SIG-M5 treated with dmso at 0.1 percent for 504 hours (cell line): Measurements from ENCODE around the gene CTAGE1.
"Not testable (repeated sequence)": the region's sequence is repeated elsewhere in the genome, so short reads cannot be mapped to it uniquely, and the experiment has no call there.

Experiments used
- DNase-seq: peaks from one replicate; lab custom pipeline; 2025; ENCODE audit not compliant: unreplicated experiment; lab: John Stamatoyannopoulos, UW

Gene CTAGE1

GRCh38 chr18:22417496-22418188 is at the start of gene CTAGE1:
Gene CTAGE1 (minus strand): TSS chr18:22417915. CDS start chr18:22417811, 104 bp downstream.
- DNase-seq, result no peak

GRCh38 chr18:22466608-22467395 is 49.1 kb upstream of the CTAGE1 start:
- DNase-seq, result peak; percentile 60

GRCh38 chr18:22465859-22466457 is 48.2 kb upstream of the CTAGE1 start:
- DNase-seq, result peak; percentile 62

GRCh38 chr18:22463076-22463475 is 45.4 kb upstream of the CTAGE1 start:
- DNase-seq, result no peak

GRCh38 chr18:22459491-22459890 is 41.8 kb upstream of the CTAGE1 start:
- peak; percentile 17 for DNase-seq

GRCh38 chr18:22457524-22457923 is 39.8 kb upstream of the CTAGE1 start:
- no peak for DNase-seq

- no peak for DNase-seq
Measured at GRCh38 chr18:22456547-22456946, 38.8 kb upstream of the CTAGE1 start.

GRCh38 chr18:22456116-22456480 is 38.4 kb upstream of the CTAGE1 start:
- DNase-seq, result no peak

GRCh38 chr18:22455425-22456115 is 37.9 kb upstream of the CTAGE1 start:
- no peak for DNase-seq

- DNase-seq, result no peak
Measured at GRCh38 chr18:22453315-22453714, 35.6 kb upstream of the CTAGE1 start.

GRCh38 chr18:22452226-22452668 is 34.5 kb upstream of the CTAGE1 start:
- DNase-seq, result no peak

- no peak for DNase-seq
Measured at GRCh38 chr18:22451796-22452195, 34.1 kb upstream of the CTAGE1 start.

- DNase-seq, result not testable (repeated sequence)
Measured at GRCh38 chr18:22450766-22451165, 33.1 kb upstream of the CTAGE1 start.

- DNase-seq, result not testable (repeated sequence)
Measured at GRCh38 chr18:22450318-22450717, 32.6 kb upstream of the CTAGE1 start.

GRCh38 chr18:22449753-22450152 is 32.0 kb upstream of the CTAGE1 start:
- not testable (repeated sequence) for DNase-seq

GRCh38 chr18:22448238-22448637 is 30.5 kb upstream of the CTAGE1 start:
- DNase-seq, result no peak

- no peak for DNase-seq
Measured at GRCh38 chr18:22447792-22448191, 30.1 kb upstream of the CTAGE1 start.

- DNase-seq, result no peak
Measured at GRCh38 chr18:22446911-22447310, 29.2 kb upstream of the CTAGE1 start.

GRCh38 chr18:22446325-22446724 is 28.6 kb upstream of the CTAGE1 start:
- DNase-seq, result no peak

GRCh38 chr18:22441638-22442037 is 23.9 kb upstream of the CTAGE1 start:
- DNase-seq, result no peak

GRCh38 chr18:22439447-22439846 is 21.7 kb upstream of the CTAGE1 start:
- no peak for DNase-seq
